ENCODE results near the gene MIA2. TPM values are rescaled to one million over a fixed set of nuclear protein-coding genes. Genes with fewer than 3 reads are reported as not detected.
"Not testable (repeated sequence)": the region's sequence is repeated elsewhere in the genome, so short reads cannot be mapped to it uniquely, and the experiment has no call there.

The MIA2 gene
- total and polyA plus RNA-seq, 7 donors: 10.6 to 29.1 (median 18.3) TPM

- WGBS, 3 donors: 66 to 86% (median 67%) methylated on average over 5 of the region's 5 CpGs
- Histone ChIP-seq H3K9me3 (peaks cover 14% of the 10 kb centered on the region), H3K36me3 (ENCODE audit: insufficient read depth in 1 of 2, low read depth in 1 of 2) (peaks cover 0 to 21% of the 10 kb centered on the region in 2 donors), H3K4me1 (peaks cover 21% of the 10 kb centered on the region), H3K4me3 (no peak overlapping the region), H3K27ac (peak overlapping the region; percentile 64), H3K27me3 (ENCODE audit: insufficient read depth in 3 of 3, low read length in 2 of 3) (no peaks in the 10 kb centered on the region)
- intact Hi-C loops (cut with DNase I): no loop called here
- ATAC-seq (peak in 2 of 4 donors; percentile 20 to 53), DNase-seq (no peak)
- TF ChIP-seq CTCF (IDR thresholded peaks at IDR 0.05): no peak
These were observed 41.7 kb downstream of the MIA2 start for GRCh38 chr14:39275395-39275794.

GRCh38 chr14:39276005-39276404, 42.3 kb downstream of the MIA2 start:
- ATAC-seq: peak in 3 of 4 donors; percentile 68 to 82 (median 72)

GRCh38 chr14:39276579-39277114, 42.9 kb downstream of the MIA2 start:
- intact Hi-C loops (cut with DNase I): no loop called here
- ATAC-seq (no peak), DNase-seq (no peak)
- 69 to 82% (median 75%) methylated on average over 2 of the region's 2 CpGs for WGBS, 3 donors
- H3K4me1 ChIP-seq: peaks cover 17% of the 10 kb centered on the region
- no peak overlapping the region for H3K4me3 ChIP-seq
- peak overlapping the region; percentile 64 for H3K27ac ChIP-seq
- no peaks in the 10 kb centered on the region for H3K27me3 ChIP-seq (ENCODE audit: insufficient read depth in 3 of 3, low read length in 2 of 3)
- peaks cover 0 to 34% of the 10 kb centered on the region in 2 donors for H3K36me3 ChIP-seq (ENCODE audit: insufficient read depth in 1 of 2, low read depth in 1 of 2)
- no peak for TF ChIP-seq CTCF (IDR thresholded peaks at IDR 0.05)
- peaks cover 11% of the 10 kb centered on the region for H3K9me3 ChIP-seq

More at GRCh38 chr14:39276005-39276404, 42.3 kb downstream of the MIA2 start:
- H3K4me1 ChIP-seq: peaks cover 17% of the 10 kb centered on the region
- TF ChIP-seq CTCF (IDR thresholded peaks at IDR 0.05): no peak
- no peak for DNase-seq
- H3K27ac ChIP-seq: peak overlapping the region; percentile 64
- no peak overlapping the region for H3K4me3 ChIP-seq
- H3K36me3 ChIP-seq (ENCODE audit: insufficient read depth in 1 of 2, low read depth in 1 of 2): peaks cover 0 to 27% of the 10 kb centered on the region in 2 donors
- intact Hi-C loops (cut with DNase I): no loop called here
- no peaks in the 10 kb centered on the region for H3K27me3 ChIP-seq (ENCODE audit: insufficient read depth in 3 of 3, low read length in 2 of 3)
- WGBS, 3 donors: 91 to 96% (median 92%) methylated on average over 1 of the region's 1 CpG
- H3K9me3 ChIP-seq: peaks cover 14% of the 10 kb centered on the region

GRCh38 chr14:39279515-39279914, 45.8 kb downstream of the MIA2 start:
- ATAC-seq (no peak), DNase-seq (no peak)
- no peaks in the 10 kb centered on the region for H3K9me3 ChIP-seq
- TF ChIP-seq CTCF (IDR thresholded peaks at IDR 0.05): no peak
- 71 to 86% (median 80%) methylated on average over 3 of the region's 3 CpGs for WGBS, 3 donors
- no peaks in the 10 kb centered on the region for H3K27me3 ChIP-seq (ENCODE audit: insufficient read depth in 3 of 3, low read length in 2 of 3)
- intact Hi-C loops (cut with DNase I): no loop called here
- H3K36me3 ChIP-seq (ENCODE audit: insufficient read depth in 1 of 2, low read depth in 1 of 2): peaks cover 0 to 58% of the 10 kb centered on the region in 2 donors
- H3K4me1 ChIP-seq: peaks cover 13% of the 10 kb centered on the region
- no peak overlapping the region for H3K4me3 ChIP-seq
- H3K27ac ChIP-seq: no peak overlapping the region

GRCh38 chr14:39280678-39281077, 47.0 kb downstream of the MIA2 start:
- WGBS, 3 donors: 93 to 100% (median 95%) methylated on average over 3 of the region's 3 CpGs
- H3K36me3 ChIP-seq (ENCODE audit: insufficient read depth in 1 of 2, low read depth in 1 of 2): peaks cover 0 to 58% of the 10 kb centered on the region in 2 donors
- H3K27ac ChIP-seq; DNase-seq; intact Hi-C loops (cut with DNase I); ATAC-seq; H3K9me3 ChIP-seq; H3K27me3 ChIP-seq (ENCODE audit: insufficient read depth in 3 of 3, low read length in 2 of 3); H3K4me3 ChIP-seq; H3K4me1 ChIP-seq: not testable (repeated sequence)
